GM13977 (cell line): ENCODE measurements around the gene CATSPER4.

Source experiments
- DNase-seq: peaks from one replicate; pipeline ENCODE4 v3.0.0; 2012; ENCODE audit warnings: low spot score
- in situ Hi-C: fragments of 300-500 bp; cut with MboI; formaldehyde crosslinking; loops from one replicate; pipeline ENCODE4 v1.12.0; 2022; ENCODE audit warnings: low sequenced_read_pairs, low pct_unique_long_range_greater_than_20kb, mixed read lengths, inconsistent platforms; ENCODE audit not compliant: unreplicated experiment
- TF ChIP-seq, protein P1 (sequence below): IDR thresholded peaks from 2 replicates; pipeline ENCODE4 v1.5.1; 2012; ENCODE audit warnings: mild to moderate bottlenecking, control low read depth; ENCODE audit not compliant: insufficient read depth; ENCODE audit errors: extremely low read depth, missing control alignments

The CATSPER4 gene

DNA sequence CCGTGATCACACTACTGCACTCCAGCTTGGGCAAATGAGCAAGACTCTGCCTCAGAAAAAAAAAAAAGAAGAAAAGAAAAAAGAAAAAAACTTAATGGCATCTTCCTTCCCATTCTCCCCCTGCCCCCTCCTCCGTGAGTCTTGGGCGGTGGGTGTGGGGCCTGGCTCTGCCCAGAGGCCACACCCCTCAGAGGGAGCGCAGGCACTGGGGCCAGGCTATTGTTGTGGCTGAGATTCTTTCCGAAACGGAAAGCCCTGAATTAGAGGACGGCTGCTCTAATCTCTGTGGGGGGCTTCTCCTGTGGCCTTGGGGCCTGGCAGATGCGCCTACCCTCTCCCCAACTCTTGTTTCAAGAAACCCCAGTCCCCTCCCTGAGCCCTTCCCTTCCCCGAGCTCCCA is 35.7 kb upstream of the CATSPER4 start:
- in situ Hi-C loops: no loop called here
- DNase-seq: no peak
- TF ChIP-seq, protein P1, sequence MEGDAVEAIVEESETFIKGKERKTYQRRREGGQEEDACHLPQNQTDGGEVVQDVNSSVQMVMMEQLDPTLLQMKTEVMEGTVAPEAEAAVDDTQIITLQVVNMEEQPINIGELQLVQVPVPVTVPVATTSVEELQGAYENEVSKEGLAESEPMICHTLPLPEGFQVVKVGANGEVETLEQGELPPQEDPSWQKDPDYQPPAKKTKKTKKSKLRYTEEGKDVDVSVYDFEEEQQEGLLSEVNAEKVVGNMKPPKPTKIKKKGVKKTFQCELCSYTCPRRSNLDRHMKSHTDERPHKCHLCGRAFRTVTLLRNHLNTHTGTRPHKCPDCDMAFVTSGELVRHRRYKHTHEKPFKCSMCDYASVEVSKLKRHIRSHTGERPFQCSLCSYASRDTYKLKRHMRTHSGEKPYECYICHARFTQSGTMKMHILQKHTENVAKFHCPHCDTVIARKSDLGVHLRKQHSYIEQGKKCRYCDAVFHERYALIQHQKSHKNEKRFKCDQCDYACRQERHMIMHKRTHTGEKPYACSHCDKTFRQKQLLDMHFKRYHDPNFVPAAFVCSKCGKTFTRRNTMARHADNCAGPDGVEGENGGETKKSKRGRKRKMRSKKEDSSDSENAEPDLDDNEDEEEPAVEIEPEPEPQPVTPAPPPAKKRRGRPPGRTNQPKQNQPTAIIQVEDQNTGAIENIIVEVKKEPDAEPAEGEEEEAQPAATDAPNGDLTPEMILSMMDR: no peak

DNA sequence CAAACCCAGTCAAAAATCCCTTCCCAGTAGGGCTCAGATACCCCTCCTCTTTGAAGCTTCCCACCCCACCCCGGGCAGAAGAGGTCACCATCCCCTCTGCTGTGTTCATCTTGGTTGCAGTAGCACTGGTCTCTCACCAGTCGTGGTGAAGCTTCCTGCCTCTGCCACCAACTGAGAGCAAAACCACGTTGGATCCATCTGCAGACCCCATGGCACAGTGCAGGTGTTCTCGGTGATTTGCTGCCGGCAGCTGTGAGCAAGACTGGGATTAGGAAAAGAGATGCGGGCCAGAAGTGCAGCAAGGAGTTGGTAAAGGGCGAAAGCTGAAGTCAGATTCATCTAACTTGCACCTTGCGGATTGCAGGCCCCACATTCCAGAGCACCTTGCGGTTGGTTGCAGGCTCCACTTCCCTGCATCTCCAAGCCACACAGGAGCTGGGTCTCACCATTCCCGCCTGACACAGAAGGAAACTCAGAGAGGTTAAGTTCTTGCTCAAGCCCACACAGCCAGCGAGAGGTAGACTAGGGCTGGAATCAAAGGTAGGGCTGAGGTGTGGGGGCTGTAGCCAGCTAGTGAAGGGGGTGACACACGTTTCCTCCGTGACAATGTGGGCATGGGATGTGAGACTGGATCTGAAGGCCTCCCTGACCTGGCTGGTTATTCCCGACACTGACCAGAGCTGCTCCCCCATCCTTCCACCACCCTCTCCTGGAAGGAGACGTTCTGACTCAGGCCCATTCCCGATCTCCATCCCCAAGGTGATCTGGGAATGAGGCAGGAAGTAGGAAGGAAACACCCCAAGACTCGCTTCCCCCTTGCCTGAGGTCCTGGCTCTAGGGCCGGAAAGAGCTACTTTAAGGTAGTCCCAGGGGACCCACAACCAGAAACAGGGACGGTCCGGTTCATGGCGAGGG is 34.8 kb upstream of the CATSPER4 start:
- TF ChIP-seq, protein P1: no peak
- no peak for DNase-seq
- in situ Hi-C loops: no loop called here

DNA sequence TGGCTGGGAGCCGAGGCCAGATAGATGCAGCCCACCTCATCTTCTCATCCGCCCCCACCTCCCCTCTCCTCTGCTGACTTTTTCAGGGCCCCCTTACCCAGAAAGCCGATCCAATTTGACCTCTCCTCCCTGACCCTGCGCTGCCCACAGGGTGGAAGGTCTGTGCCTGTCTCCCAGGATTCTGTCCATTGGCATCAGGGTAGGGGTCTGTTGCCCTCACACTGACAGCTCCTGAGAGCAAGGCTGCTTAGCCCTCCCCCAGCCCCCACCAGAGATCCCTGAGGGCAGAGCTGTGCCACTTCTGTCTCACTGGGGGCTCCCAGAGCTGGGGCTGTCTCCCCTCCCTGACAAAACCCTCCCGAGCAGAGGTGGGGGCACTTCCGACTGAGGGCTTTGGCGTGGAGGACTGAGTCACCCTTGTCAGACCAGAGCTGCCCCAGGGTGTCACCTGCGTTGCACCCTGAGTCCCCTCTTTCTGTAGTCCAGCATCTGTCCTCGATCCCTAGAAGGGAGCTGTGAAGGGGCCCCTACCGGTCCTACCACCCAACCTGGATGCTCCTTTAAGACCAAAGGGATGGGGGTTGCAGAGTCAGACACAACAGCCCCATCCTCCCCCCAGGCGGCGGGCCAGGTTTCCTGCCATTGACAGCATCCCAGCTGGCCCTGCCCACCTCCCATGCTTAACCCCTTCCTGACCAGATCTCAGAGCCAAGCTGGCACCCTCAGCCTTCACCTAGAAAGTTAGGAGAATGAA is 33.9 kb upstream of the CATSPER4 start:
- TF ChIP-seq, protein P1: no peak
- in situ Hi-C loops: no loop called here
- DNase-seq: no peak

- no peak for DNase-seq
- in situ Hi-C loops: no loop called here
- TF ChIP-seq, protein P1: no peak
These were observed 32.0 kb upstream of the CATSPER4 start for GRCh38 chr1:26158271-26158907.

DNA sequence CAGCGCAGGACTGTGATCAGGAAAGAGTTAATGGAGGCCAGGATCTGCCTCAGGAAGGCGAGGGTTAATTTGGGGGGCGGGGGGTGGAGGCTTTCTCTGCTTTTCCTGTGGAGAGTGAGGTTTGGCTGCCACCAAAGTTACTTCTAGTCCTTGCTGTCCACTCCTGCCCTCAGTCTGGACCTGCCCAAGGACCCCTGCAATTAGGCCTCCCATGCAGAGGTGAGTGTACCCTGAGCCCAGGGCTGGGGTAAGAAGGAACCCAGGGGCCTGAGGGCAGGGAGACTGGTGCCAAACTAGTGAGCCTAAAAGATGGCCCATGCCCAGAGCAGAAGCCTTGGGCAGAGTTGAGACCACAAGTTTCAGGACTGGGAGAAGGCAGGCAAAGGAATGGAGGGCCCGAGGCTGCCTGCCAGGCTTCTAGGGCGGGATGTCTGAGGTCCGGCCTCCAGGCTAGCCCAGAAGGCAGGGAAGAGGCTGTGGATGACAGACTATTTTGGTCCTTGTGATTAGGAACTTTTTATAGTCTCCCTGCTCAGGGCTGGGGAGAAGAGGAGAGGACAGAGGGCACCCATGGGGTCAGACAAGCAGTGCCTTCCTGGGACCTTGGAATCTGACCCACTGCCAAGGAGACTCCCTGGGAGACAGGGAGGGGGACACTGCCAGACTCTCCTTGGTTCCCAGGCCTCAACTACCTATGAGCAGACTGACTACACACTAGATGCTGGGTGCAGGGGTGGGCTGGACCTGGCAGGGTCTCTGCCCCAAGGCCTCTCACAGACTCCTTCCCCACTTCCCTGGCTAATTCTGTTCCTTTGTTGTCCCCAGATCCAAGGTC is 31.3 kb upstream of the CATSPER4 start, which contains the start of gene FAM110D:
FAM110D (plus strand) TSS at position 172 of the 835 bp plus-strand sequence. CDS start 2,213 bp downstream, outside the sequence.
- TF ChIP-seq, protein P1: no peak
- no peak for DNase-seq
- in situ Hi-C loops: no loop called here

DNA sequence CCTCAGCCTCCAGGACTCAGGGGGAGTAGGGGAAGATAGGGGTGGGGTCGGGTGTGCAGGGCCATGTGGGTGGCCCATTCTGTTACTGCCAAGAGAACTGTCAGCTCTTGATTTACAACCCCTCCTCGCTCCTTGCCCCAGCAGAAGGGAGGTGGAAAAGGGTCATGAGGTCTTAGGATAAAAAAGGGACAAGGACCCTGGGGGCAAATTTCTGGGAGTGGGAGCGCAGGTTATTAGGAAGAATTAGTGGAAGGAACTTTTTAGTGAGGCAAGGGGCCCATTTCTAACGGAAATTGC is 30.7 kb upstream of the CATSPER4 start:
- TF ChIP-seq, protein P1: no peak
- DNase-seq: no peak
- in situ Hi-C loops: no loop called here
